Upper lobe of left lung (tissue), 4 donors: ENCODE results near the gene STKLD1.

Experiments
- EP300 ChIP-seq, 4 donors: sonication (generic); formaldehyde crosslinking; IDR thresholded peaks; one replicate each; pipeline ENCODE4 v1.5.1; 2017; ENCODE audit warnings: antibody characterized with exemption in 4 of 4, control low read depth in 2 of 4
- POLR2A ChIP-seq, 4 donors: fragments of 450-650 bp; IDR thresholded peaks; one replicate each; pipeline ENCODE4 v1.5.1; 2016 to 2017; ENCODE audit warnings: antibody characterized with exemption in 4 of 4, mild to moderate bottlenecking in 2 of 4
- POLR2AphosphoS5 ChIP-seq, 2 donors: sonication (generic); formaldehyde crosslinking; IDR thresholded peaks; one replicate each; pipeline ENCODE4 v1.5.1; 2017; ENCODE audit warnings: antibody characterized with exemption in 2 of 2
- TF ChIP-seq, protein P1 (sequence below), 6 experiments: fragments of 450-650 bp in 4 of 6; fragments of 200-600 bp in 2 of 6; sonication (generic) in 2 of 6; IDR thresholded peaks; one replicate each; pipeline ENCODE4 v1.5.1; 2016 to 2019; ENCODE audit warnings: antibody characterized with exemption in 6 of 6

DNA sequence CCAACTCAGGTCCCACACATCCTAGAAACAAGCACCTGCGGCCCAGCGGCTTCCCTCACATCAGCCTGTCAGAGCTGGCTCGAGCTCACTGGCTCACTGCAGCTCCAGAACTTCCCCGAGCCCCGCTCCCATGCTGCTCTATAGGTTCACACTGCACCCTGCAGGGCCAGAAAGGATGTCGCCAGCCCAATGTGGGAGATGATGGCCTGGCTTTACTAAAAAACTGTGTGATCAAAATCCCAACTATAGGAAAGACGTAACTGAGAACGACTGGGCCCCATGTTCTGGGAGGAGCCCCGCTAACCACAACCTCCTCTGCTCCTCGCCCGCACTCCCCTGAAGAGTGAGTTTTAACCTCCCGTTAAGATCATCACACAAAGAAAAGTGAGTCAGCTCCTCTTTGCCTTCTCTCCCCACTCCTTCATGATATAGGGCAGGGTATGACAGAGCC, 4.9 kb upstream of the STKLD1 start:
- TF ChIP-seq POLR2A (IDR thresholded peaks at IDR 0.05) (no peak), POLR2AphosphoS5 (IDR thresholded peaks at IDR 0.05) (no peak), EP300 (IDR thresholded peaks at IDR 0.05) (no peak)
- TF ChIP-seq, protein P1, sequence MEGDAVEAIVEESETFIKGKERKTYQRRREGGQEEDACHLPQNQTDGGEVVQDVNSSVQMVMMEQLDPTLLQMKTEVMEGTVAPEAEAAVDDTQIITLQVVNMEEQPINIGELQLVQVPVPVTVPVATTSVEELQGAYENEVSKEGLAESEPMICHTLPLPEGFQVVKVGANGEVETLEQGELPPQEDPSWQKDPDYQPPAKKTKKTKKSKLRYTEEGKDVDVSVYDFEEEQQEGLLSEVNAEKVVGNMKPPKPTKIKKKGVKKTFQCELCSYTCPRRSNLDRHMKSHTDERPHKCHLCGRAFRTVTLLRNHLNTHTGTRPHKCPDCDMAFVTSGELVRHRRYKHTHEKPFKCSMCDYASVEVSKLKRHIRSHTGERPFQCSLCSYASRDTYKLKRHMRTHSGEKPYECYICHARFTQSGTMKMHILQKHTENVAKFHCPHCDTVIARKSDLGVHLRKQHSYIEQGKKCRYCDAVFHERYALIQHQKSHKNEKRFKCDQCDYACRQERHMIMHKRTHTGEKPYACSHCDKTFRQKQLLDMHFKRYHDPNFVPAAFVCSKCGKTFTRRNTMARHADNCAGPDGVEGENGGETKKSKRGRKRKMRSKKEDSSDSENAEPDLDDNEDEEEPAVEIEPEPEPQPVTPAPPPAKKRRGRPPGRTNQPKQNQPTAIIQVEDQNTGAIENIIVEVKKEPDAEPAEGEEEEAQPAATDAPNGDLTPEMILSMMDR (IDR thresholded peaks at IDR 0.05) = no peak
